PC-9 (cell line): ENCODE data around the gene RIPOR2. TPM values are rescaled to one million over a fixed set of nuclear protein-coding genes. Genes with fewer than 3 reads are reported as not detected.

Experiments used
- BruUV-seq: library from RNA; stranded (reverse); fragments of 400-500 nt; replicated peaks from 2 replicates; lab custom pipeline; 2021; lab: Mats Ljungman, UMichigan
- CTCF ChIA-PET: fragments of 300-600 bp; sonication (Branson Sonifier 250); formaldehyde crosslinking; loops from one replicate; lab custom pipeline; 2022; ENCODE audit warnings: antibody characterized with exemption; lab: Charles Lee
- POLR2A ChIA-PET: fragments of 300-600 bp; sonication (Branson Sonifier 250); formaldehyde crosslinking; loops from one replicate; lab custom pipeline; 2022; ENCODE audit warnings: antibody characterized with exemption; ENCODE audit not compliant: unreplicated experiment; lab: Charles Lee
- DNase-seq, 2 experiments: peaks; one replicate each; pipeline versions ENCODE4 v3.0.0 to v3.0.0-alpha.2; 2015 to 2022; ENCODE audit warnings: mixed read lengths in 1 of 2
- H2AFZ ChIP-seq: fragments of 200-600 bp; sonication (generic); 2 replicates; pipeline ENCODE4 v1.8.1; 2017; ENCODE audit warnings: antibody characterized with exemption
- H3F3A ChIP-seq: fragments of 200-600 bp; sonication (generic); 2 replicates; pipeline ENCODE4 v1.8.1; 2017; ENCODE audit warnings: antibody characterized with exemption, mild to moderate bottlenecking, low read depth; ENCODE audit not compliant: insufficient read depth
- H3K27ac ChIP-seq: fragments of 200-600 bp; sonication (generic); 2 replicates; pipeline ENCODE4 v1.6.1; 2016; ENCODE audit warnings: mixed run types
- H3K27me3 ChIP-seq: fragments of 200-600 bp; sonication (generic); 2 replicates; pipeline ENCODE4 v1.6.1; 2016; ENCODE audit warnings: low read depth, mixed run types; ENCODE audit not compliant: insufficient read depth
- H3K36me3 ChIP-seq: fragments of 200-600 bp; sonication (generic); 2 replicates; pipeline ENCODE4 v1.6.1; 2016; ENCODE audit warnings: low read depth, mixed run types
- H3K4me1 ChIP-seq: fragments of 200-600 bp; sonication (generic); replicated peaks from 2 replicates; pipeline ENCODE4 v1.6.1; 2016; ENCODE audit warnings: mixed run types; ENCODE audit not compliant: insufficient read depth
- H3K4me2 ChIP-seq: fragments of 200-600 bp; sonication (generic); 2 replicates; pipeline ENCODE4 v1.6.1; 2017; ENCODE audit warnings: mixed run types
- H3K4me3 ChIP-seq: fragments of 200-600 bp; sonication (generic); 2 replicates; pipeline ENCODE4 v1.6.1; 2016; ENCODE audit warnings: mixed run types
- H3K79me2 ChIP-seq: fragments of 200-600 bp; sonication (generic); 2 replicates; pipeline ENCODE4 v1.6.1; 2017; ENCODE audit warnings: low read depth, mixed run types
- H3K9me2 ChIP-seq: fragments of 200-600 bp; sonication (generic); 2 replicates; pipeline ENCODE4 v1.8.1; 2017; ENCODE audit warnings: mild to moderate bottlenecking; ENCODE audit not compliant: insufficient read depth
- H3K9me3 ChIP-seq: fragments of 200-600 bp; sonication (generic); 2 replicates; pipeline ENCODE4 v1.8.1; 2016; ENCODE audit warnings: low read depth; ENCODE audit not compliant: insufficient read depth
- H4K20me1 ChIP-seq: fragments of 200-600 bp; sonication (generic); 2 replicates; pipeline ENCODE4 v1.8.1; 2017; ENCODE audit not compliant: insufficient read depth
- EZH2 ChIP-seq: fragments of 200-600 bp; sonication (generic); IDR thresholded peaks from 2 replicates; pipeline ENCODE4 v1.8.0; 2017; ENCODE audit warnings: antibody characterized with exemption, low read depth
- intact Hi-C: fragments of 100-400 bp; cut with micrococcal nuclease; formaldehyde crosslinking; loops from one replicate; pipeline ENCODE4 v1.10.0; 2022; ENCODE audit not compliant: unreplicated experiment
- total RNA-seq: library from RNA; stranded (reverse); gene quantifications from 2 replicates; pipeline ENCODE4 v1.2.3, GENCODE V29; 2021
- TF ChIP-seq, protein P1 (sequence below): fragments of 200-600 bp; sonication (generic); conservative IDR thresholded peaks from 2 replicates; pipeline ENCODE4 v1.6.1; 2017; ENCODE audit warnings: mixed run types, antibody characterized with exemption, mild to moderate bottlenecking, moderate library complexity

Gene RIPOR2
- total RNA-seq, 1 experiment from 2014 or later, result 0.94 TPM

DNA sequence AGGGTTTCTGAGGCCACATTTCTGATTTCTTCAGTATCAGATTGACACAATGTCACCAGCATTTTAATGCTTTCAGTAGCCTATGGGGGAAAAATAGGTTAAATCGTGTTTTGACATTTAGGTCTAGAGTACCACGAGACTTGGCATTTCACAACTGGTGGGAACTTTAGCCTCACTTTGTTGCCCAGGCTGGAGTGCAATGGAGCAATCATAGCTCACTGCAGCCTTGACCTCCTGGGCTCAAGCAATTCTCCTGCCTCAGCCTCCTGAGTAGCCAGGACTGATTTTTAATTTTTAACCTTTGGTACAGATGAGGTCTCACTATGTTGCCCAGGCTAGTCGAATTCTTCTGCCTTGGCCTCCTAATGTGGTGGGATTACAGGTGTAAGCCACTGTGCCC lies 126.0 kb downstream of the RIPOR2 start:
- no TSS peak for BruUV-seq
- Histone ChIP-seq H3K9me3 (no peaks in the 10 kb centered on the region), H3K36me3 (no peaks in the 10 kb centered on the region), H3K4me2 (no peak overlapping the region), H3K27me3 (no peaks in the 10 kb centered on the region), H3F3A (no peaks in the 10 kb centered on the region), H2AFZ (no peak overlapping the region), H3K27ac (no peak overlapping the region), H4K20me1 (no peaks in the 10 kb centered on the region), H3K4me1 (no peaks in the 10 kb centered on the region), H3K9me2 (no peaks in the 10 kb centered on the region), H3K4me3 (no peak overlapping the region), H3K79me2 (no peaks in the 10 kb centered on the region)
- POLR2A ChIA-PET, result no interaction called here
- CTCF ChIA-PET, result no interaction called here
- intact Hi-C loops, result no loop called here
- TF ChIP-seq, protein P1, sequence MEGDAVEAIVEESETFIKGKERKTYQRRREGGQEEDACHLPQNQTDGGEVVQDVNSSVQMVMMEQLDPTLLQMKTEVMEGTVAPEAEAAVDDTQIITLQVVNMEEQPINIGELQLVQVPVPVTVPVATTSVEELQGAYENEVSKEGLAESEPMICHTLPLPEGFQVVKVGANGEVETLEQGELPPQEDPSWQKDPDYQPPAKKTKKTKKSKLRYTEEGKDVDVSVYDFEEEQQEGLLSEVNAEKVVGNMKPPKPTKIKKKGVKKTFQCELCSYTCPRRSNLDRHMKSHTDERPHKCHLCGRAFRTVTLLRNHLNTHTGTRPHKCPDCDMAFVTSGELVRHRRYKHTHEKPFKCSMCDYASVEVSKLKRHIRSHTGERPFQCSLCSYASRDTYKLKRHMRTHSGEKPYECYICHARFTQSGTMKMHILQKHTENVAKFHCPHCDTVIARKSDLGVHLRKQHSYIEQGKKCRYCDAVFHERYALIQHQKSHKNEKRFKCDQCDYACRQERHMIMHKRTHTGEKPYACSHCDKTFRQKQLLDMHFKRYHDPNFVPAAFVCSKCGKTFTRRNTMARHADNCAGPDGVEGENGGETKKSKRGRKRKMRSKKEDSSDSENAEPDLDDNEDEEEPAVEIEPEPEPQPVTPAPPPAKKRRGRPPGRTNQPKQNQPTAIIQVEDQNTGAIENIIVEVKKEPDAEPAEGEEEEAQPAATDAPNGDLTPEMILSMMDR, result no peak
- TF ChIP-seq EZH2, result no peak
- DNase-seq, result no peak

DNA sequence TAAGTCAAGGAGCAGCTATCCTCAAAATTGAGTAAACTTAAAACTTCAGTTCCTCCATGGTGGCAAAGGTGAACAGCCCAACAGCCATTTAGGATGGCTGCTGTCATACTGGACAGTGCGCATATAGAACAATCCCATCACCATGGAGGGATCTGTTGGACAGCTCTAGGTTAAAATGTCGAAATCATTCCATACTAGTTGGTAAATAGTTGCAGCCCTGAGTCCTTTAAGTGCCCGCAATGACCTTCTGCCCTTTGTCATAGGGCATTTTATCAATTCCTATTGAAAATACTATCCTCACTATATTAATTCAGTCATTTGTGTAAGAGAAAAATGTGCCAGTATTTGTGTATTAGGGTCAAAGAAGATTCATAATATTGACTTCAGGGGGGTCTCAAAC lies 128.2 kb downstream of the RIPOR2 start:
- Histone ChIP-seq H3K27me3 (no peaks in the 10 kb centered on the region), H3K79me2 (no peaks in the 10 kb centered on the region), H3K9me3 (no peaks in the 10 kb centered on the region), H3F3A (no peaks in the 10 kb centered on the region), H2AFZ (no peak overlapping the region), H3K9me2 (no peaks in the 10 kb centered on the region), H3K4me2 (no peak overlapping the region), H3K4me1 (no peaks in the 10 kb centered on the region), H3K36me3 (no peaks in the 10 kb centered on the region), H3K4me3 (no peak overlapping the region), H3K27ac (no peak overlapping the region), H4K20me1 (no peaks in the 10 kb centered on the region)
- TF ChIP-seq, protein P1, result no peak
- TF ChIP-seq EZH2, result no peak
- no peak for DNase-seq
- intact Hi-C loops, result no loop called here
- ChIA-PET POLR2A (interaction anchor here (0.6 kb wide), 1 partner anchor 199 kb away, joined by 8 read pairs; no protein-coding TSS in a partner anchor), CTCF (no interaction called here)
- BruUV-seq, result no TSS peak

DNA sequence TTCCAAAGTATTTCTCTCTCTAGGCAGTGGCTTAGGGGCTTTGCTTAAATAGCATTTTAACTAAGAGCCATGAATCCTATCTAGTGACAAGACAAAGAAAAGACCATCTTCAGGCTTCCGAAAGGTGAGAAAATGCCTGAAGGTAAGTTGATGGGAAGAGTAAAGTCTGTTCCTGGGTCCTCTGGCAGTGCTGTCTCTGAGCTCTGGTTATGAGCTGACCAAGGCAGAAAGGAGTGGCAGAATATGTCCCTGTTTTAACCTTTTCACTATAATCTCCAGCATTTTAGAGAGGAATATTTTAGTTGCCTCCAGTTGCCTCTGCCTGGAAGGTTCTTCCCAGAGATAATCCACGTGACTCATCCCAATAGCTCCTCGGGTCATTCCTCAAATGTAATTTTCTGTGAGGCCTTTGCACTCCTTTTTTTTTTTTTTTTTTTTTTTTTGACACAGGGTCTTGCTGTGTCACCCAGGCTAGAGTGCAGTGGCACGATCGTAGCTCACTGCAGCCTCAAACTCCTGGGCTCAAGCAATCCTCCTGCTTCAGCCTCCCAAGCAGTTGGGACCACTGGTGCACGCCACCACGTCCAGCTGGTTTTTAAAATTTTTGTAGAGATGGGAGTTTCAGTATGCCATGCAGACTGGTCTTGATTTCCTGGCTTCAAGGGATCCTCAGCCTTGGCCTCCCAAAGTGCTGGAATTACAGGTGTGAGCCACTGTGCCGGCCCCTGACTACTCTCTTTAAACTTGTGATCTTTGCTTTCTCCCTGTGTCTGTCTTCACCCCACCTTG lies 133.3 kb downstream of the RIPOR2 start:
- H3K4me2 ChIP-seq, result no peak overlapping the region

More for the DNA sequence above, 133.3 kb downstream of the RIPOR2 start:
- ChIA-PET POLR2A (interaction anchor here (0.6 kb wide), 1 partner anchor 40 kb away, joined by 6 read pairs; no protein-coding TSS in a partner anchor), CTCF (interaction anchor here (0.6 kb wide), 2 partner anchors 215 to 1366 kb away, joined by 4 to 10 read pairs; no protein-coding TSS in a partner anchor)
- no peaks in the 10 kb centered on the region for H4K20me1 ChIP-seq
- H3K27me3 ChIP-seq, result no peaks in the 10 kb centered on the region
- H3F3A ChIP-seq, result no peaks in the 10 kb centered on the region
- no peaks in the 10 kb centered on the region for H3K79me2 ChIP-seq
- BruUV-seq, result no TSS peak
- peaks cover 4% of the 10 kb centered on the region; the same call in 1 of the 2 replicates for H3K4me1 ChIP-seq
- TF ChIP-seq, protein P1, result no peak
- no peak for TF ChIP-seq EZH2
- no peak overlapping the region for H2AFZ ChIP-seq
- intact Hi-C loops, result no loop called here
- no peaks in the 10 kb centered on the region for H3K9me2 ChIP-seq
- H3K9me3 ChIP-seq, result no peaks in the 10 kb centered on the region
- no peak overlapping the region for H3K4me3 ChIP-seq
- no peaks in the 10 kb centered on the region for H3K36me3 ChIP-seq
- no peak overlapping the region; the same call in 1 of the 2 replicates for H3K27ac ChIP-seq
- peak in 1 of 2 experiments; percentile 41 for DNase-seq
